GM06990 (cell line): ENCODE measurements around the gene KRTAP4-16.

Experiments
- DNase-seq: peaks from one replicate; pipeline ENCODE4 v3.0.0-alpha.2; 2011; ENCODE audit not compliant: insufficient read length; ENCODE audit errors: extremely low read depth
- H3K27me3 ChIP-seq: replicated peaks from 2 replicates; pipeline ENCODE4 v1.6.0; 2011; ENCODE audit warnings: low read length; ENCODE audit not compliant: control insufficient read depth, insufficient read depth
- H3K36me3 ChIP-seq: 2 replicates; pipeline ENCODE4 v1.5.1; 2011; ENCODE audit warnings: low read length; ENCODE audit not compliant: control insufficient read depth, insufficient read depth
- H3K4me3 ChIP-seq: replicated peaks from 2 replicates; pipeline ENCODE4 v1.5.1; 2011; ENCODE audit warnings: low read depth, mild to moderate bottlenecking, control low read depth, low read length
- TF ChIP-seq, protein P1 (sequence below): IDR thresholded peaks from 2 replicates; pipeline ENCODE4 v1.5.1; 2011; ENCODE audit warnings: low read length, control low read depth, mild to moderate bottlenecking, inconsistent platforms; ENCODE audit not compliant: insufficient read depth, poor library complexity, severe bottlenecking

KRTAP4-16 gene

DNA sequence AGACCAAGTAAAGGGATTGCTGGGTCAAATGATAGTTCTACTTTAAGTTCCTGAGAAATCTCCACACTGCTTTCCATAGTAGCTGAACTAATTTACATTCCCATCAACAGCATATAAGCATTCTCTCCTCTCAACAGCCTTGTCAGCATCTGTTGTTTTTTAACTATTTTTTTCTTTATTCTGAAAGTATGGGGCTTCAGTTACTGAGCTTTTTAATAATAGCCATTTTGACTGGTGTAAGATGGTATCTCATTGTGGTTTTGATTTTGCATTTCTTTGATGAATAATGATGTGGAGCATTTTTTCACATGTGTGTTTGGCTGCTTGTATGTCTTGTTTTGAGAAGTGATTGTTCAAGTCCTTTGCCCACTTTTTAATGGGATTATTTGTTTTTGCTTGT, 49.4 kb downstream of the KRTAP4-16 start:
- Histone ChIP-seq H3K4me3 (no peak overlapping the region), H3K36me3 (no peaks in the 10 kb centered on the region), H3K27me3 (no peaks in the 10 kb centered on the region)
- TF ChIP-seq, protein P1, sequence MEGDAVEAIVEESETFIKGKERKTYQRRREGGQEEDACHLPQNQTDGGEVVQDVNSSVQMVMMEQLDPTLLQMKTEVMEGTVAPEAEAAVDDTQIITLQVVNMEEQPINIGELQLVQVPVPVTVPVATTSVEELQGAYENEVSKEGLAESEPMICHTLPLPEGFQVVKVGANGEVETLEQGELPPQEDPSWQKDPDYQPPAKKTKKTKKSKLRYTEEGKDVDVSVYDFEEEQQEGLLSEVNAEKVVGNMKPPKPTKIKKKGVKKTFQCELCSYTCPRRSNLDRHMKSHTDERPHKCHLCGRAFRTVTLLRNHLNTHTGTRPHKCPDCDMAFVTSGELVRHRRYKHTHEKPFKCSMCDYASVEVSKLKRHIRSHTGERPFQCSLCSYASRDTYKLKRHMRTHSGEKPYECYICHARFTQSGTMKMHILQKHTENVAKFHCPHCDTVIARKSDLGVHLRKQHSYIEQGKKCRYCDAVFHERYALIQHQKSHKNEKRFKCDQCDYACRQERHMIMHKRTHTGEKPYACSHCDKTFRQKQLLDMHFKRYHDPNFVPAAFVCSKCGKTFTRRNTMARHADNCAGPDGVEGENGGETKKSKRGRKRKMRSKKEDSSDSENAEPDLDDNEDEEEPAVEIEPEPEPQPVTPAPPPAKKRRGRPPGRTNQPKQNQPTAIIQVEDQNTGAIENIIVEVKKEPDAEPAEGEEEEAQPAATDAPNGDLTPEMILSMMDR, result no peak
- DNase-seq, result no peak
